Sigmoid colon (tissue), 4 donors: ENCODE measurements around the gene KRTAP4-9.

Experiments used
- EP300 ChIP-seq, 4 donors: sonication (generic); formaldehyde crosslinking; IDR thresholded peaks; one replicate each; pipeline ENCODE4 v1.6.1; 2017; ENCODE audit warnings: antibody characterized with exemption in 4 of 4
- POLR2A ChIP-seq, 2 donors: fragments of 450-650 bp; IDR thresholded peaks; one replicate each; pipeline ENCODE4 v1.6.1; 2016; ENCODE audit warnings: antibody characterized with exemption in 2 of 2, mild to moderate bottlenecking in 2 of 2, moderate library complexity in 2 of 2
- TF ChIP-seq, protein P1 (sequence below), 4 experiments: fragments of 450-650 bp in 3 of 4; fragments of 200-600 bp in 1 of 4; IDR thresholded peaks; one replicate each; pipeline ENCODE4 v1.5.1; 2016 to 2019; ENCODE audit warnings: antibody characterized with exemption in 4 of 4, mild to moderate bottlenecking in 3 of 4, moderate library complexity in 2 of 4

GRCh38 chr17:41126412-41126811 lies 21.2 kb downstream of the KRTAP4-9 start:
- TF ChIP-seq POLR2A (IDR thresholded peaks at IDR 0.05) (no peak), EP300 (IDR thresholded peaks at IDR 0.05) (no peak)
- TF ChIP-seq, protein P1, sequence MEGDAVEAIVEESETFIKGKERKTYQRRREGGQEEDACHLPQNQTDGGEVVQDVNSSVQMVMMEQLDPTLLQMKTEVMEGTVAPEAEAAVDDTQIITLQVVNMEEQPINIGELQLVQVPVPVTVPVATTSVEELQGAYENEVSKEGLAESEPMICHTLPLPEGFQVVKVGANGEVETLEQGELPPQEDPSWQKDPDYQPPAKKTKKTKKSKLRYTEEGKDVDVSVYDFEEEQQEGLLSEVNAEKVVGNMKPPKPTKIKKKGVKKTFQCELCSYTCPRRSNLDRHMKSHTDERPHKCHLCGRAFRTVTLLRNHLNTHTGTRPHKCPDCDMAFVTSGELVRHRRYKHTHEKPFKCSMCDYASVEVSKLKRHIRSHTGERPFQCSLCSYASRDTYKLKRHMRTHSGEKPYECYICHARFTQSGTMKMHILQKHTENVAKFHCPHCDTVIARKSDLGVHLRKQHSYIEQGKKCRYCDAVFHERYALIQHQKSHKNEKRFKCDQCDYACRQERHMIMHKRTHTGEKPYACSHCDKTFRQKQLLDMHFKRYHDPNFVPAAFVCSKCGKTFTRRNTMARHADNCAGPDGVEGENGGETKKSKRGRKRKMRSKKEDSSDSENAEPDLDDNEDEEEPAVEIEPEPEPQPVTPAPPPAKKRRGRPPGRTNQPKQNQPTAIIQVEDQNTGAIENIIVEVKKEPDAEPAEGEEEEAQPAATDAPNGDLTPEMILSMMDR (IDR thresholded peaks at IDR 0.05), result no peak
